ENCODE data around the gene EVI5L.

Gene EVI5L

DNA sequence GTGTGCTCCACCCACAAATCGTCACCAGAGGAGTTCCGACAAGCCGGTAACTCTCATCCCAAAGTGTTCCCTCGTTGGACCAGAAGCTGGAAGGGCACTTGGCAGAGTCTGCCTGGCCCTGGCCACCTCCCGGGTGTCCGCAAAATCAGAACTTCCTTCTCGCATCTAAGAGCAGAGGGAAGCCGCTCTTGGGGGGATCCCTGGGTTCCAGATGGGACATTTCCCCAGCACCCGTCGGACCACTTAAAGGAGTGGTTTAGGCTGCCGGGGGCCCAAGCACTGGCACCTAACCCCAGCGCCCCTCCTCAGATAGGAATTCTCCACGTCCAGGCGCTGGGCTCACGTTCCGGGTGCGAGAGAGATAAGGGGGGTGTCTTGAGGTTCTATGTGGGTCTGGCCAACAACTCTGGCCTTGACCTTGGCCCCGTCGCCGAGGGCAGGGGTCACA lies 72.8 kb downstream of the EVI5L start:
- Histone ChIP-seq H3K4me1 (ENCODE audit: control insufficient read depth, insufficient read depth, low read length) (peaks cover 34% of the 10 kb centered on the region), H3K27me3 (ENCODE audit: control insufficient read depth in 1 of 2, insufficient read depth in 2 of 2, low read length in 2 of 2) (no peaks in the 10 kb centered on the region)

DNA sequence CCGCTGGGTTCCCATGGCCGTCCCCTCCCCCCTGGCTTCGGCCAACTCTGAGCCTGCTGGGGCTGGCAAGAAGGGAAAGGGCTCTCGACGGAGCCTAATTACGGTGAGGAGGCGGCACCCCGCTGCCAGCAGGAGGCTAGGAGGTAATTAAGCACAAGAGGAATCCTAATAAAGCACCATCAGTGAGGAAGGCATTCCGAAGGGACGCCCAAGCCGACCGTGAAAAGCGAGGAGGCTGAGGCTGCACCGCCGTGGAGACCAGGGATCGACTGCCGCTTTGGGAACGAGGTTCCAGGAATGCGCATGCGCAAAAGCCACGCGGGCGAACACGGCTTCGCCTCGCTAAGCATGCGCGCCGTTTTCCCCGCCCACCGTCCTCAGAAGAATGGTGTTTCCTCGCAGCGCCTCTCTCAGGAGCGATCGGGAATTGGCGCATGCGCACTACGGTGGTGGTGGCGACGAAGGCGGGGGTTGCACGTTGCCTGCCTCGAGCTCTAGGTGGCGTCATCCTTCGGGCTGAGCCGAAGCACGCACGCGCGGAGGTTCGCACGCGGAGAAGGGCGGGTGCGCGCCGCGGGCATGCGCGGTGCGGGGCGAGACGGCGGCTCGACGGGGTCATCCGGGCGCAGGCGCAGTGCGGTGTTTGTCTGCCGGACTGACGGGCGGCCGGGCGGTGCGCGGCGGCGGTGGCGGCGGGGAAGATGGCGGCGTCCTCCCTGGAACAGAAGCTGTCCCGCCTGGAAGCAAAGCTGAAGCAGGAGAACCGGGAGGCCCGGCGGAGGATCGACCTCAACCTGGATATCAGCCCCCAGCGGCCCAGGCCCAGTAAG lies 73.4 kb downstream of the EVI5L start, which contains the start of gene MAP2K7:
MAP2K7 (plus strand) TSS at position 634 of the 830 bp plus-strand sequence; CDS start at position 702, 68 bp downstream.
- Histone ChIP-seq H3K4me1 (ENCODE audit: control insufficient read depth, insufficient read depth, low read length) (peaks cover 39% of the 10 kb centered on the region), H3K36me3 (ENCODE audit: control insufficient read depth in 2 of 2, insufficient read depth in 2 of 2, low read length in 2 of 2) (peaks cover 4% of the 10 kb centered on the region in 2 donors), H3K27ac (ENCODE audit: low read length) (peak within 1 kb of the TSS; percentile 64), H3K4me3 (ENCODE audit: low read length in 2 of 2) (peak within 1 kb of the TSS; percentile 67 to 88), H3K9ac (ENCODE audit: low read length in 2 of 2) (peak within 1 kb of the TSS; percentile 80 to 81), H3K27me3 (ENCODE audit: control insufficient read depth in 1 of 2, insufficient read depth in 2 of 2, low read length in 2 of 2) (no peaks in the 10 kb centered on the region), H3K9me3 (ENCODE audit: control insufficient read depth in 2 of 2, low read length in 2 of 2) (no peaks in the 10 kb centered on the region)

More for the DNA sequence above, 72.8 kb downstream of the EVI5L start:
- H3K9me3 ChIP-seq (ENCODE audit: control insufficient read depth in 2 of 2, low read length in 2 of 2): no peaks in the 10 kb centered on the region
- H3K4me3 ChIP-seq (ENCODE audit: low read length in 2 of 2): peak overlapping the region; percentile 67 to 88
- H3K27ac ChIP-seq (ENCODE audit: low read length): peak overlapping the region; percentile 64
- peak overlapping the region; percentile 21 to 67 for H3K9ac ChIP-seq (ENCODE audit: low read length in 2 of 2)
- peaks cover 4% of the 10 kb centered on the region in 2 donors for H3K36me3 ChIP-seq (ENCODE audit: control insufficient read depth in 2 of 2, insufficient read depth in 2 of 2, low read length in 2 of 2)

DNA sequence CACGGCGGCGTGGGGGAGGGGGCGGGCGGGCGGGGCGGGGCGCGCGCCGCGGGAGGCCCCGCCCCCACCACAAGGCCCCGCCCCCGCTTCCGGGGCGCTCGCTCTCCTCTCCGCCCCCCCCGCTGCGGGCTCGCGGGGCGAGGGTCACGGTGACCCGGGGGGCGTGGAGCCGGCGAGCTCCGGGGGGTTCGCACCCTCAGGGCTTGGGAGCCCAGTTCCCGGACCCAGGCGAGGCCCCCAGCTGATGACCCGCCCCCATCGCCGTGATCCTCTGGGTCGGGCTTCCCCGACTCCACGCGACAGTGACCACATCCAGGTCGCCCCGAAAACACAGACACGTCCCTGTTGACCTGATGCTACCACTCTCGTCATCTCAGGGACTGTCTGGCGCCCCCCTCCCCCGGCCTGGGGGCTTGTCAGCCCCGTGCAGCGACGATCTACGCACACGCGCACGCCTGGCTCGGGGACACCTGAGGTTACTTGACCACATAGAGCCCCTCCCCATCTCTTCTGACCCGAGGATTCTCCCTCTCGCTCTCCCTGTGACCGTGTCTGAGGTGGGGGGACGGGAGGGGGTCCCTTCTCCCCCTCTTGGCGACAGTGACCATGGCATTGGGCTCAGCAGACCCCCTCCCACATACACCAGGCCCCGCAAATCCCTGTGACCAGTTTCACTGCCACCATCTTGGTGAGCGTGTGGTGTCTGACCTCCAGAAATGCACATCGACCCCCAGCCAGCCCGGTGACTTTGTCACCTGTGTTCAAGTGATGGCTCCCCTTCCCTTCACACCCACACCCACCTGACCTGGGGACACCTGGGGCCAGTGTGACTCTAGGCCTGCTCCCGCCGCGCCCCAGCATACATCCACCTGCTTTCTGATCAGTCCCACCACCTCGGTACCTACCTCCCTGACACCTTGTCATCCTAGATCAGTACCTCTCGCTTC lies 74.3 kb downstream of the EVI5L start:
- Histone ChIP-seq H3K36me3 (ENCODE audit: control insufficient read depth in 2 of 2, insufficient read depth in 2 of 2, low read length in 2 of 2) (peaks cover 4% of the 10 kb centered on the region in 2 donors), H3K9ac (ENCODE audit: low read length in 2 of 2) (peak overlapping the region; percentile 80 to 81), H3K27ac (ENCODE audit: low read length) (no peak overlapping the region), H3K4me1 (ENCODE audit: control insufficient read depth, insufficient read depth, low read length) (peaks cover 39% of the 10 kb centered on the region), H3K27me3 (ENCODE audit: control insufficient read depth in 1 of 2, insufficient read depth in 2 of 2, low read length in 2 of 2) (no peaks in the 10 kb centered on the region), H3K4me3 (ENCODE audit: low read length in 2 of 2) (peak overlapping the region; percentile 58 to 88), H3K9me3 (ENCODE audit: control insufficient read depth in 2 of 2, low read length in 2 of 2) (no peaks in the 10 kb centered on the region)

DNA sequence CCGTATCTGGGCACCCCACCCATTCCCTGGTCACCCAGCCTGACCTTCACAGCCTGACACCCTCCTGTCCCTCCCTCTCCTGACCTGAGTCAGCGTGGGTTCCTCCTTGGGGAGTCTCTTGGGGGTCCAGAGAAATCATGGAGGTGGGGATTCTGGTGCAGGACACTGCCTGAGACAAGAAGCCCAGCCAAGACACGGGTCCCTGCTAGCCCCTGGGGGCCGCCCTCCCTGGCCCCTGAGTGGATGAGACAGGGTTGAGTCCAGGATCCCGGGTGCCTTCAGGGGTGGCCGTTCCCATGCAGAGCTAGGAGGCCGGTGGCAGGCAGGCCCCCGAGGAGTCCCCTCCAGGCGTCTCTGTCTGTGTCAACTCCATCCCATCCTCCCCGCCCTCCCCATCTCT lies 75.2 kb downstream of the EVI5L start:
- H3K27me3 ChIP-seq (ENCODE audit: control insufficient read depth in 1 of 2, insufficient read depth in 2 of 2, low read length in 2 of 2): no peaks in the 10 kb centered on the region
- peaks cover 6 to 7% of the 10 kb centered on the region in 2 donors for H3K36me3 ChIP-seq (ENCODE audit: control insufficient read depth in 2 of 2, insufficient read depth in 2 of 2, low read length in 2 of 2)
- peak overlapping the region in 1 of 2 donors; percentile 81 for H3K9ac ChIP-seq (ENCODE audit: low read length in 2 of 2)
- peaks cover 39% of the 10 kb centered on the region for H3K4me1 ChIP-seq (ENCODE audit: control insufficient read depth, insufficient read depth, low read length)
- peak overlapping the region in 1 of 2 donors; percentile 88 for H3K4me3 ChIP-seq (ENCODE audit: low read length in 2 of 2)
- H3K27ac ChIP-seq (ENCODE audit: low read length): no peak overlapping the region
- H3K9me3 ChIP-seq (ENCODE audit: control insufficient read depth in 2 of 2, low read length in 2 of 2): no peaks in the 10 kb centered on the region

DNA sequence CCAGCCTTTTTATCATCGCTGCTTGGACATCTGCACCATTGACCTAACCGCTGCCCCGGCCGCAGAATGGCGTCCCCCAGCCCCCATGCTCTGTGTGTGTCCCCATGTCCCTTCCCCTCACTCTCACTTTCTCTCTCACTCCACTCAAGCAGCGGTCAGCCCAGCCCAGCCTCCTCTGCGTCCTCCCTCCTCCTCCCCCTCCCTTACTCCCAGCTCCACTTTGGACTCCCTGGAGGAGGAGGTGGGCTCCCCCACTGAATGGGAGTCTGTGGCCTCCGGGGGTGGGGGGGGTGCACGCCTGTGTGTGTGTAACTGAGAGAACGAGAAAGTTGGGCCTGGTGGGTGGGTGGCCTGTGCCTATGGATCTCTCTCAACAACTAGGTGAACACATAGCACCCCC lies 75.8 kb downstream of the EVI5L start:
- H3K4me3 ChIP-seq (ENCODE audit: low read length in 2 of 2): no peak overlapping the region
- H3K36me3 ChIP-seq (ENCODE audit: control insufficient read depth in 2 of 2, insufficient read depth in 2 of 2, low read length in 2 of 2): peaks cover 12 to 13% of the 10 kb centered on the region in 2 donors
- H3K9me3 ChIP-seq (ENCODE audit: control insufficient read depth in 2 of 2, low read length in 2 of 2): no peaks in the 10 kb centered on the region
- no peak overlapping the region for H3K27ac ChIP-seq (ENCODE audit: low read length)
- peaks cover 39% of the 10 kb centered on the region for H3K4me1 ChIP-seq (ENCODE audit: control insufficient read depth, insufficient read depth, low read length)
- no peak overlapping the region for H3K9ac ChIP-seq (ENCODE audit: low read length in 2 of 2)
- no peaks in the 10 kb centered on the region for H3K27me3 ChIP-seq (ENCODE audit: control insufficient read depth in 1 of 2, insufficient read depth in 2 of 2, low read length in 2 of 2)

DNA sequence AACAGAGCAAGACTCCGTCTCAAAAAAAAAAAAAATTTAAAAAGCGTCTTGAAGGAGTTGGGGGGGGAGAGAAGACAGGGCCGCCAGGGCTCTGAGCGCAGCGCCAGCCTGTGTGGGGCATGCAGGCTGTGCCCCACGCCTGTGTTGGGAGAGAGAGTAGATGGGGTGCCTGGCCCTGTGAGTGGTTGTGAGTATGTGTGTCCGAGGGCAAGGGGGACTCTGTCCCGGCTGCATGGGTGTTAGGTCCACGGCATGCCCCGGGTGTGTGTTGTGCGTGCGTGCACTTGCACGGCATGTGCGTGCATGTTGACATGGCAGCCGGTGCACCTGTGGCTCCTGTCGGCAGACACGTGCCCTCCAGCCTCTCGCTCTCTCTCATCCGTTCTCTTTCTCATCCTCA lies 77.1 kb downstream of the EVI5L start:
- Histone ChIP-seq H3K27ac (ENCODE audit: low read length) (no peak overlapping the region), H3K36me3 (ENCODE audit: control insufficient read depth in 2 of 2, insufficient read depth in 2 of 2, low read length in 2 of 2) (peaks cover 21 to 25% of the 10 kb centered on the region in 2 donors), H3K4me3 (ENCODE audit: low read length in 2 of 2) (no peak overlapping the region), H3K27me3 (ENCODE audit: control insufficient read depth in 1 of 2, insufficient read depth in 2 of 2, low read length in 2 of 2) (no peaks in the 10 kb centered on the region), H3K9me3 (ENCODE audit: control insufficient read depth in 2 of 2, low read length in 2 of 2) (no peaks in the 10 kb centered on the region), H3K4me1 (ENCODE audit: control insufficient read depth, insufficient read depth, low read length) (peaks cover 39% of the 10 kb centered on the region), H3K9ac (ENCODE audit: low read length in 2 of 2) (no peak overlapping the region)

DNA sequence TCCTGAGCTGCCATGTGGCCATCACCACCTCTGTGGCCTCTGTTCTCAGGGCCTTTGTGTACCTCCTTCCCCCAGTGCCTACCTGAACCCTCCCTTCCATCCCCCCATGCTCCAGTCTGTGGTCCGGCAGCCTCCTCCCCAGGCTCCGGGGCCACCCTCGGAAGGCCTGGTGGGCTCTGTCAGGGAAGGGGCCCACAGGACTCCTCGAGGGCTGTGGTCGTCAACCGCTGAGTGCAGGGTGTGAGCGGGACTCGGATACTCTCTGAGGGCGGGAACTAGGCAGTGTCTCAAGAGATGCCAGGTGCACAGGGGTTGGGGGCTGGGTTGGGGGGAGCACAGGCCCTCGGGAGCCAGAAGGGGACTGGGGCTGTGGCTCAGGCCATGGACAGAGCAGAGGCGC lies 77.5 kb downstream of the EVI5L start:
- Histone ChIP-seq H3K4me3 (ENCODE audit: low read length in 2 of 2) (no peak overlapping the region), H3K9ac (ENCODE audit: low read length in 2 of 2) (no peak overlapping the region), H3K36me3 (ENCODE audit: control insufficient read depth in 2 of 2, insufficient read depth in 2 of 2, low read length in 2 of 2) (peaks cover 24 to 27% of the 10 kb centered on the region in 2 donors), H3K27me3 (ENCODE audit: control insufficient read depth in 1 of 2, insufficient read depth in 2 of 2, low read length in 2 of 2) (no peaks in the 10 kb centered on the region), H3K9me3 (ENCODE audit: control insufficient read depth in 2 of 2, low read length in 2 of 2) (no peaks in the 10 kb centered on the region), H3K4me1 (ENCODE audit: control insufficient read depth, insufficient read depth, low read length) (peaks cover 39% of the 10 kb centered on the region), H3K27ac (ENCODE audit: low read length) (no peak overlapping the region)

DNA sequence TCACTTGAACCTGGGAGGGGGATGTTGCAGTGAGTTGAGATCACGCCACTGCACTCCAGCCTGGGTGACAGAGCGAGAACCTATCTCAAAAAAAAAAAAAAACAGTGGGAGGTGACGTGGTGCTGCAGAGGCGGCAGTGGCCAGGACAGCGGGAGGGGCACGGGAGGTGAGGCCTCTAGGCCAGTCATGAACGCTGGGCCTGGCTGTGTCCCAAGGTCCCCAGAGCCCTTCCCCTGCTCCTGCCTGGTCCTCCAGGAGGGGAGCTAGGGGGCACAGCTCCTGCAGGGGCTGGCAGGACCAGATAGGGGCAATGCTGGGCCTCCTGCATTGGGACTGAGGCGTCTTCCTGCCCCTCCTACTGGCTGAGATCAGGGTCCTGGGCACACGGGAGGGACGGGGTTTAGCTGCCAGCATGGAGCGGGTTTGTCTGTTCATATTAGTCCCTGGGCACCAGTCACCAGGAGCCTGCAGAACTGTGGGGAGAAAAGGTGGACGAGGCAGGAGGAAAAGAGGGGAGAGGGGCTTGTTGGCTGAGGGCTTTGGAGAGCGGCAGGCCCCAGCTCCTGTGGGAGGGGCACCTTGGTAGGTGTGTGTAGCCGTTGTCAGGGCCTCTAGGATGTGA lies 78.2 kb downstream of the EVI5L start:
- Histone ChIP-seq H3K4me3 (ENCODE audit: low read length in 2 of 2) (no peak overlapping the region), H3K4me1 (ENCODE audit: control insufficient read depth, insufficient read depth, low read length) (peaks cover 35% of the 10 kb centered on the region), H3K9me3 (ENCODE audit: control insufficient read depth in 2 of 2, low read length in 2 of 2) (no peaks in the 10 kb centered on the region), H3K36me3 (ENCODE audit: control insufficient read depth in 2 of 2, insufficient read depth in 2 of 2, low read length in 2 of 2) (peaks cover 27 to 30% of the 10 kb centered on the region in 2 donors), H3K27ac (ENCODE audit: low read length) (no peak overlapping the region), H3K27me3 (ENCODE audit: control insufficient read depth in 1 of 2, insufficient read depth in 2 of 2, low read length in 2 of 2) (no peaks in the 10 kb centered on the region), H3K9ac (ENCODE audit: low read length in 2 of 2) (no peak overlapping the region)

DNA sequence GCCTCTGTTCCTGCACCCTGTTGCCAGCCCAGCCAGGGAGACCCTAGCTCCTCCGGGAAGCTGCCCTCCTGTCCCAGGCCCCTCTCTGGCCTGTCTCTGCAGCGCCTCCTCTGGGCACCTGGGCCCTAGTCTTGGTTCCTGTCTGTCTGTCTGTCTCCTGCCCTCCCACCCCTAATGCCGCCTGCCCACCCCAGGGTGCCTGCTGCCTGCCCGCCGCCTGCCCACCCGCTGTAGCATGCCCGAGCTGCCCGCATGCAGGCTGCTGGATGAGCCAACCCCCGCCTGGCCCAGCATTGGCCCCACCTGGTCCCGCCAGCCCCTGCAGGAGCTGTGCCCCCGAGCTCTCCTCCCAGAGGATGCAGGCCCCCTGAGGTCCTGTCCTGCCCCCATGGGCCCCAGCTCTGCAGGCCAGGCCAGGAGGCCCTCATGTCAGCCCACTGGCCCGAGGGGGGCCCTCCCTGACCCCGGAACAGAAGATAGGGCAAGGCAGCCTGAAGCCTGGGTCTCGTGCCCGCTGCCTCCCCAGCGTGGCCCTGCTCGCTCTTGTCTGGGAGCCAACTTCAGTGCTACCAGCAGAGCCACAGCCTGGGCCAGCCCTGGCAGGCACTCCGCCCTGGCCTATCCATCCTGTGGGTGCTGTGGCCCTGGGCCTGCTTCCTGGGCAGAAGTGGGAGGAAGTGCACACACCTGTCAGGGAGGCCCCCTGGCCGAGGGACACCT lies 78.9 kb downstream of the EVI5L start:
- no peaks in the 10 kb centered on the region for H3K9me3 ChIP-seq (ENCODE audit: control insufficient read depth in 2 of 2, low read length in 2 of 2)
- peaks cover 27 to 30% of the 10 kb centered on the region in 2 donors for H3K36me3 ChIP-seq (ENCODE audit: control insufficient read depth in 2 of 2, insufficient read depth in 2 of 2, low read length in 2 of 2)
- H3K27ac ChIP-seq (ENCODE audit: low read length): no peak overlapping the region
- no peak overlapping the region for H3K9ac ChIP-seq (ENCODE audit: low read length in 2 of 2)
- no peaks in the 10 kb centered on the region for H3K27me3 ChIP-seq (ENCODE audit: control insufficient read depth in 1 of 2, insufficient read depth in 2 of 2, low read length in 2 of 2)
- no peak overlapping the region for H3K4me3 ChIP-seq (ENCODE audit: low read length in 2 of 2)
- H3K4me1 ChIP-seq (ENCODE audit: control insufficient read depth, insufficient read depth, low read length): peaks cover 34% of the 10 kb centered on the region
